ENCODE data around the gene CATSPER1.

The CATSPER1 gene

GRCh38 chr11:66066751-66067150, 40.5 kb upstream of the CATSPER1 start:
- TF ChIP-seq JUND (IDR thresholded peaks at IDR 0.05; ENCODE audit: low read depth) = no peak
- DNase-seq (ENCODE audit: low read depth in 1 of 2, low spot score in 1 of 2) = no peak
- in situ Hi-C loops (cut with HindIII; ENCODE audit: low pct_unique_long_range_greater_than_20kb, low sequenced_read_pairs) = no loop called here

- in situ Hi-C loops (cut with HindIII; ENCODE audit: low pct_unique_long_range_greater_than_20kb, low sequenced_read_pairs) = no loop called here
- TF ChIP-seq JUND (IDR thresholded peaks at IDR 0.05; ENCODE audit: low read depth) = no peak
- no peak for DNase-seq (ENCODE audit: low read depth in 1 of 2, low spot score in 1 of 2)
Observed at GRCh38 chr11:66064571-66064970, 38.3 kb upstream of the CATSPER1 start.

DNA sequence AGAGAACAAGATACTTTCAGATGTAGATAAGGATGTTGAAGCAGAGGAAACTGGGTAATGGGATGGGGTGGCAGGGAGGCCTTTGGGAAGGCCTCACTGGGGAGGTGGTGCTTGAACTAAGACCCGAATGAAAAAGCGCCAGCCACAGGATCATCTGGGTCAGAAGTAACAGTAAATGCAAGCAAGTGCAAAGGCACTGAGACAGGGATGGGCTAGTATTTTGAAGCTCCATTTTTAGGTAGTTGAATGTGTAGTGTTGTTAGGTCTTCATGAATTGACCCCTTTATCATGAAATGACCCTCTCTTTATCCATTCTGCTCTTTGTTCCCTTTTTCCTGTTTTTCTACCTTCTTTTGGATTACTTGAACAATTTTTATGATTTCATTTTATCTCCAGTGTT, 37.6 kb upstream of the CATSPER1 start:
- no peak for TF ChIP-seq JUND (IDR thresholded peaks at IDR 0.05; ENCODE audit: low read depth)
- in situ Hi-C loops (cut with HindIII; ENCODE audit: low pct_unique_long_range_greater_than_20kb, low sequenced_read_pairs) = no loop called here
- no peak for DNase-seq (ENCODE audit: low read depth in 1 of 2, low spot score in 1 of 2)

DNA sequence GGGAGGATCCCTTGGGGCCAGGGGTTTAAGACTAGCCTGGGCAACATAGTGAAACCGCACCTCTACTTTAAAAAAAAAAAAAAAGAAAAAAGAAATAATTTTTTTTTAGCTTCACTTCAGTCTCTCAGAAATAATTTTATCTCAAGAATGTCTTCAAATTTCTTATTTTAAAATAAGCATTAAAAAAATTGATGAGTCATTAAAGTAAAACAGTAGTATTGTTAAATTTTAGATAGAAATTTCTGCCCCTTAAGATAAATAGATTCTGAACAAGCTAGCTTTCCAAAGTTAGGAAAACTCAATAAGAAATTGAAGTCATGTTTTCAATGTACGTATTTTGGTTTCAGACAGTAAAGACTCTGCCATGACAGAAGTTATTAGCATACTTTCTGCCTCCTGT, 36.1 kb upstream of the CATSPER1 start:
- no peak for TF ChIP-seq JUND (IDR thresholded peaks at IDR 0.05; ENCODE audit: low read depth)
- no peak for DNase-seq (ENCODE audit: low read depth in 1 of 2, low spot score in 1 of 2)
- in situ Hi-C loops (cut with HindIII; ENCODE audit: low pct_unique_long_range_greater_than_20kb, low sequenced_read_pairs) = no loop called here

- no peak for TF ChIP-seq JUND (IDR thresholded peaks at IDR 0.05; ENCODE audit: low read depth)
- in situ Hi-C loops (cut with HindIII; ENCODE audit: low pct_unique_long_range_greater_than_20kb, low sequenced_read_pairs) = no loop called here
- DNase-seq (ENCODE audit: low read depth in 1 of 2, low spot score in 1 of 2) = no peak
Observed at GRCh38 chr11:66061268-66061667, 35.0 kb upstream of the CATSPER1 start.

GRCh38 chr11:66059966-66060680, 33.8 kb upstream of the CATSPER1 start:
- no peak for DNase-seq (ENCODE audit: low read depth in 1 of 2, low spot score in 1 of 2)
- in situ Hi-C loops (cut with HindIII; ENCODE audit: low pct_unique_long_range_greater_than_20kb, low sequenced_read_pairs) = no loop called here
- TF ChIP-seq JUND (IDR thresholded peaks at IDR 0.05; ENCODE audit: low read depth) = no peak

DNA sequence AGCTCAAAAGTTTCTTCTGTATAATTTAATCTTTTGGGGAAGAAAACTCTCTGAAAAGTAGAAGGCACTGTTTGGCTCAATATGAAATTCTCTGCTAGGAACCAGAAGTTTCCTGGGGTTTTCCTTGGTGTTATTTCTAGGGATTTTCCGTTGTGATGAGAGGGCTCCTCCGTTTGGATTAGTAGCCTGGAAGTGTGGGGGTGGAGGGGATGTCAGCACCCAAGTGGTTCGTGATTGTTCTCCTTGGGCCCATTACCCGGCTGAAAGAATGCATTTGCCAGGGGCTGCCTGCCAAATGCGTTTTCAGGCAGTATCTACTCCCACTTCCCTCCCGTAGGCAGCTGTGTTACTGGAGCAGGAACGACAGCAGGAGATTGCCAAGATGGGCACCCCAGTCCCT, 30.2 kb upstream of the CATSPER1 start:
- TF ChIP-seq JUND (IDR thresholded peaks at IDR 0.05; ENCODE audit: low read depth) = no peak
- DNase-seq (ENCODE audit: low read depth in 1 of 2, low spot score in 1 of 2) = no peak
- in situ Hi-C loops (cut with HindIII; ENCODE audit: low pct_unique_long_range_greater_than_20kb, low sequenced_read_pairs) = no loop called here

DNA sequence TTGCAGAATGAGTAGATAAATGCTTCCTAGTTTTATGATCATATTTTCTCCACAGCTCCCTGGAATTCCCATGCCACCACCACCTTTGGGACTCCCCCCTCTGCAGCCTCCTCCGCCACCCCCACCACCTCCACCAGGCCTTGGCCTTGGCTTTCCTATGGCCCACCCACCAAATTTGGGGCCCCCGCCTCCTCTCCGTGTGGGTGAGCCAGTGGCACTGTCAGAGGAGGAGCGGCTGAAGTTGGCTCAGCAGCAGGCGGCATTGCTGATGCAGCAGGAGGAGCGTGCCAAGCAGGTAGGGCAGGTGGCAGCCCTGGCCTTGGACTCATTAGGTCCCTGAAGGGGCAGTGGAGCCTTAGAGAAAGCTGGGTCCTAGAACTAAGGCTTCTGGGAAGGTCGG, 28.7 kb upstream of the CATSPER1 start:
- no peak for TF ChIP-seq JUND (IDR thresholded peaks at IDR 0.05; ENCODE audit: low read depth)
- DNase-seq (ENCODE audit: low read depth in 1 of 2, low spot score in 1 of 2) = no peak
- in situ Hi-C loops (cut with HindIII; ENCODE audit: low pct_unique_long_range_greater_than_20kb, low sequenced_read_pairs) = no loop called here

DNA sequence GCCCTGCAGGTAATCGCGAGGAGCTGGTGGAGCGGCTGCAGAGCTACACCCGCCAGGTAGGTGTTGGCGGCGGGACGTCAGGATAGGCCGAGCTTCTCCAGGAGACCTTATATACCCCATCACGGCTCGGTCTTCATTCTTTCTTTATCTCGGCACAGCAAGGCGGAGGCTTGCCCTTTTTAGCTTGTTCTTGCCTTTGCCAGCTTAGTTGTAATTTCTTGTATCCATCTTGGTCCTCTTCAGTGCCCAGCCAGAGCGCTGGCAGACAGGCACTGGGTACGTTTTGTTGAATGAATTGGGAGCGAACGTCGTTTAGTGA, 26.3 kb upstream of the CATSPER1 start:
- in situ Hi-C loops (cut with HindIII; ENCODE audit: low pct_unique_long_range_greater_than_20kb, low sequenced_read_pairs) = no loop called here
- DNase-seq (ENCODE audit: low read depth in 1 of 2, low spot score in 1 of 2) = no peak
- TF ChIP-seq JUND (IDR thresholded peaks at IDR 0.05; ENCODE audit: low read depth) = no peak

DNA sequence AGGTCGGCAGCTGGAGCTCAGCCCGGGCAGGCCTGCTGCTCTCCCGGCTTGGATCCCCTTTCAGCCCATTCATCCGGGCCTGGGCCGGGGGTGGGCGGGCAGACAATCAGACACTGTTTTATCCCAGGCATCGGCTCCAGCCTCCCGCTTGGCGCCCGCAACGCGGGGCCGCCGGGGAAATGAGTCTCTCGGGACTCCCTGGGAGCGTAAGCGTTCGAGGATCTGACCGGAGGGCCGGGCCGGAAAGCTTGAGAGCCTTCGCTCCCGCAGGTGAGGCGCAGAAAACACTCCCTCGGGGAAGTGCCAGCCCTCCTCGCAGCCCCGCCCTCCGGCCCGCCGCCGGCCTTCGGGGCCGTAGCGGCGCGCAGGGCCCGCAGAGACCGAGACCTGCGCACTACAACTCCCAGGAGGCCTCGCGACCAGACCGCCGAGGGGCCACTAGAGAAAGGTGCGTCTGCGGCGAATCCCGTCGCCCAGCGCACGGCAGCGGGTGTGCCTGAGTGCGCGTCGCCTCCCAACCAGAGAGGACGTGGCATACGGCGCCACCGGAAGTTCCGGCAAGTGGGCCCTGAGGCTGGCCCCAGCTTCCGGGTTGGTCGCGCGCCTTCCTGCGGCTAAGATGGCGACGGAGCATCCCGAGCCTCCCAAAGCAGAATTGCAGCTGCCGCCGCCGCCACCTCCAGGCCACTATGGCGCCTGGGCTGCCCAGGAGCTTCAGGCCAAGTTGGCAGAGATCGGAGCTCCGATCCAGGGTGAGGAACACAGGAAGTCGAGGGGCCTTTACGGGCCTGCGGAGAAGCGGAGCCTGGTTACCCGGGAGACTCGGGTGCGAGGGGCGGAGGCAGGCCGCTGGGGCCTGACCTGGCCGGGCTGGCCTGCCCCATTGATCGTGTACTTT, 25.7 kb upstream of the CATSPER1 start, which contains the start of gene SF3B2:
Gene SF3B2 (plus strand): TSS at position 599 of the 898 bp plus-strand sequence. CDS start 21 bp downstream, at position 620.
- peak; percentile 99 to 100 for DNase-seq (ENCODE audit: low read depth in 1 of 2, low spot score in 1 of 2)
- no peak for TF ChIP-seq JUND (IDR thresholded peaks at IDR 0.05; ENCODE audit: low read depth)
- in situ Hi-C loops (cut with HindIII; ENCODE audit: low pct_unique_long_range_greater_than_20kb, low sequenced_read_pairs) = no loop called here

GRCh38 chr11:66051371-66051765, 25.1 kb upstream of the CATSPER1 start:
- in situ Hi-C loops (cut with HindIII; ENCODE audit: low pct_unique_long_range_greater_than_20kb, low sequenced_read_pairs) = no loop called here
- no peak for DNase-seq (ENCODE audit: low read depth in 1 of 2, low spot score in 1 of 2)
- TF ChIP-seq JUND (IDR thresholded peaks at IDR 0.05; ENCODE audit: low read depth) = no peak

DNA sequence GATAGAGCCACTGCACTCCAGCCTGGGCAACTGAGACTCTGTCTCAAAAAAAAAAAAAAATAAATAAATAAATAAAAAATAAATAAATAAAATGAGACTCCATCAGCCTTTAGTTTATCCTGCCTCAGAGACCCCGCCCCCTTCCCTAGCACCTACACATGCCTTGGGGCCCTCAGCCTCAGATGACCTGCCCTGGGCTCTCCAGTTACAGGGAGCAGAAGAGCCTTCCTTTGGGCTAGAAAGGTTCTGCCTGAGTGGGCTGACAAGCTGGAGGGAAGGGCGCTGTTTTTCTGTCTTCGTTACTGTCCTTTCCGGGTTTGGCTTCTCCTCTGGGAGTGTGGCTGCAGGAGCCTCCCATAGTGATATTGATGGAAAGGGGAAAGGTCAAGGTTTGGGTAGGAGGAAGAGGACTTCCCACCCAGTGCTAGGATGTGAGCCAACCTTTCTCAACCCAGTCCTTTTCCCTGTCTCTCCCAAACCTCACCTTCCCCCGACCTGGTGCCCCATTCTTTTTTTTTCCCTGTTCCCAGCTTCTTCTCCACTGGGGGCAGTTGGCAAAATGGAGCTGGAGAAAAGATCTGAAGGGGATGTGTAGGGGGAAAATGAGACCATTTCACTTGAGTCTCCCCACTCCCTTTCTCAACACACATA, 24.4 kb upstream of the CATSPER1 start:
- in situ Hi-C loops (cut with HindIII; ENCODE audit: low pct_unique_long_range_greater_than_20kb, low sequenced_read_pairs) = no loop called here
- no peak for TF ChIP-seq JUND (IDR thresholded peaks at IDR 0.05; ENCODE audit: low read depth)
- DNase-seq (ENCODE audit: low read depth in 1 of 2, low spot score in 1 of 2) = no peak

All from T47D (cell line).